Natural killer cell (primary cell): ENCODE measurements around the gene TAGLN2. TPM values are rescaled to one million over a fixed set of nuclear protein-coding genes. Genes with fewer than 3 reads are reported as not detected.

Experiments
- ATAC-seq, 3 donors: fragments of 150-1000 bp in 2 of 3; fragments of 200-7000 bp in 1 of 3; cut with Tn5 transposase; 1 replicate in 1 of 3; 2 replicates in 2 of 3; pipeline ENCODE4 v1.10.0; 2021; ENCODE audit warnings: mild to moderate bottlenecking in 2 of 3, moderate library complexity in 2 of 3
- DNase-seq, 2 donors: peaks; one replicate each; pipeline versions ENCODE4 v3.0.0 to v3.0.0-alpha.2; 2013 to 2021; ENCODE audit warnings: mixed read lengths in 1 of 2
- H3K27ac ChIP-seq: one replicate; pipeline ENCODE4 v1.5.1; 2013; ENCODE audit warnings: mild to moderate bottlenecking, low read length
- H3K27me3 ChIP-seq: one replicate; pipeline ENCODE4 v1.6.1; 2013; ENCODE audit warnings: low read length; ENCODE audit not compliant: control insufficient read depth, insufficient read depth
- H3K36me3 ChIP-seq: one replicate; pipeline ENCODE4 v1.6.1; 2013; ENCODE audit warnings: low read length; ENCODE audit not compliant: control insufficient read depth, insufficient read depth
- H3K4me1 ChIP-seq: one replicate; pipeline ENCODE4 v1.6.1; 2013; ENCODE audit warnings: low read length; ENCODE audit not compliant: control insufficient read depth, insufficient read depth
- H3K4me3 ChIP-seq: one replicate; pipeline ENCODE4 v1.5.1; 2013; ENCODE audit warnings: low read length
- H3K9me3 ChIP-seq: one replicate; pipeline ENCODE4 v1.6.1; 2013; ENCODE audit warnings: low read length; ENCODE audit not compliant: control insufficient read depth, insufficient read depth
- H3K27ac Mint-ChIP-seq, 2 donors: one replicate each; pipeline ENCODE4 v1.8.0; 2022; ENCODE audit warnings: mild to moderate bottlenecking in 2 of 2, mixed read lengths in 2 of 2, moderate library complexity in 1 of 2
- H3K27me3 Mint-ChIP-seq, 2 donors: one replicate each; pipeline ENCODE4 v1.8.0; 2022; ENCODE audit warnings: low read depth in 2 of 2, mixed read lengths in 2 of 2
- H3K36me3 Mint-ChIP-seq: one replicate; pipeline ENCODE4 v1.8.0; 2022; ENCODE audit warnings: mixed read lengths
- H3K4me1 Mint-ChIP-seq, 2 donors: one replicate each; pipeline ENCODE4 v1.8.0; 2022; ENCODE audit warnings: mixed read lengths in 2 of 2
- H3K4me3 Mint-ChIP-seq: one replicate; pipeline ENCODE4 v1.8.0; 2022; ENCODE audit warnings: mild to moderate bottlenecking, moderate library complexity, mixed read lengths
- H3K9me3 Mint-ChIP-seq, 2 donors: one replicate each; pipeline ENCODE4 v1.8.0; 2022; ENCODE audit warnings: mixed read lengths in 2 of 2
- WGBS: methylation state at CpG from one replicate; pipeline ENCODE4 v1.1.7; 2013; ENCODE audit warnings: missing lambda C conversion rate; ENCODE audit not compliant: insufficient coverage; 5-methylcytosine and 5-hydroxymethylcytosine counted together
- intact Hi-C: fragments of 100-400 bp; cut with micrococcal nuclease; formaldehyde crosslinking; loops from one replicate; pipeline ENCODE4 v1.14.2; 2022
- total RNA-seq, 4 donors: library from RNA; stranded (reverse); fragments of 120-200 nt in 1 of 4; gene quantifications; one replicate each; pipeline versions ENCODE4 v1.2.3 to v1.2.4, GENCODE V29; 2013 to 2022
- TF ChIP-seq, protein P1 (sequence below): fragments of 200-600 bp; IDR thresholded peaks from one replicate; pipeline ENCODE4 v1.8.0; 2022; ENCODE audit warnings: antibody characterized with exemption

TAGLN2 gene
- total RNA-seq, 3 donors from 2014 or later (not counting 1 experiment from before 2014, with no cell fraction given), result 344 to 394 (median 358) TPM

GRCh38 chr1:159945483-159946241 is 20.4 kb upstream of the TAGLN2 start, which contains the start of gene IGSF9:
TSS of gene IGSF9 (minus strand) at chr1:159945613. CDS start at chr1:159943454, 2,159 bp downstream.
- Histone ChIP-seq H3K27ac (no peak within 1 kb of the TSS), H3K9me3 (no peaks in the 10 kb centered on the region), H3K4me1 (peaks cover 6% of the 10 kb centered on the region), H3K4me3 (no peak within 1 kb of the TSS), H3K36me3 (no peaks in the 10 kb centered on the region), H3K27me3 (peaks cover 18% of the 10 kb centered on the region)
- Mint-ChIP-seq H3K4me1 (peaks cover 7 to 15% of the 10 kb centered on the region in 2 donors), H3K9me3 (no peaks in the 10 kb centered on the region), H3K4me3 (peak within 1 kb of the TSS; percentile 79), H3K36me3 (no peaks in the 10 kb centered on the region), H3K27me3 (peaks cover 42 to 44% of the 10 kb centered on the region in 2 donors), H3K27ac (peak within 1 kb of the TSS in 1 of 2 donors; percentile 29)
- WGBS, result 4% methylated on average over 58 of the region's 58 CpGs
- TF ChIP-seq, protein P1, sequence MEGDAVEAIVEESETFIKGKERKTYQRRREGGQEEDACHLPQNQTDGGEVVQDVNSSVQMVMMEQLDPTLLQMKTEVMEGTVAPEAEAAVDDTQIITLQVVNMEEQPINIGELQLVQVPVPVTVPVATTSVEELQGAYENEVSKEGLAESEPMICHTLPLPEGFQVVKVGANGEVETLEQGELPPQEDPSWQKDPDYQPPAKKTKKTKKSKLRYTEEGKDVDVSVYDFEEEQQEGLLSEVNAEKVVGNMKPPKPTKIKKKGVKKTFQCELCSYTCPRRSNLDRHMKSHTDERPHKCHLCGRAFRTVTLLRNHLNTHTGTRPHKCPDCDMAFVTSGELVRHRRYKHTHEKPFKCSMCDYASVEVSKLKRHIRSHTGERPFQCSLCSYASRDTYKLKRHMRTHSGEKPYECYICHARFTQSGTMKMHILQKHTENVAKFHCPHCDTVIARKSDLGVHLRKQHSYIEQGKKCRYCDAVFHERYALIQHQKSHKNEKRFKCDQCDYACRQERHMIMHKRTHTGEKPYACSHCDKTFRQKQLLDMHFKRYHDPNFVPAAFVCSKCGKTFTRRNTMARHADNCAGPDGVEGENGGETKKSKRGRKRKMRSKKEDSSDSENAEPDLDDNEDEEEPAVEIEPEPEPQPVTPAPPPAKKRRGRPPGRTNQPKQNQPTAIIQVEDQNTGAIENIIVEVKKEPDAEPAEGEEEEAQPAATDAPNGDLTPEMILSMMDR, result peak; percentile 40
- peak; percentile 88 to 98 (median 97) for ATAC-seq
- intact Hi-C loops, result no loop called here
- DNase-seq, result peak; percentile 50 to 88

GRCh38 chr1:159944623-159945455 is 19.5 kb upstream of the TAGLN2 start:
- Mint-ChIP-seq H3K4me1 (peaks cover 7 to 15% of the 10 kb centered on the region in 2 donors), H3K27ac (peak overlapping the region in 1 of 2 donors; percentile 29), H3K36me3 (no peaks in the 10 kb centered on the region), H3K27me3 (peaks cover 42 to 48% of the 10 kb centered on the region in 2 donors), H3K4me3 (peak overlapping the region; percentile 79), H3K9me3 (no peaks in the 10 kb centered on the region)
- TF ChIP-seq, protein P1, result no peak
- H3K27ac ChIP-seq, result no peak overlapping the region
- peaks cover 6% of the 10 kb centered on the region for H3K4me1 ChIP-seq
- H3K4me3 ChIP-seq, result no peak overlapping the region
- peaks cover 18% of the 10 kb centered on the region for H3K27me3 ChIP-seq
- H3K36me3 ChIP-seq, result no peaks in the 10 kb centered on the region
- intact Hi-C loops, result no loop called here
- H3K9me3 ChIP-seq, result no peaks in the 10 kb centered on the region
- DNase-seq (no peak), ATAC-seq (no peak)
- WGBS, result 47% methylated on average over 11 of the region's 11 CpGs

GRCh38 chr1:159943908-159944622 is 18.8 kb upstream of the TAGLN2 start:
- H3K27ac ChIP-seq, result no peak overlapping the region
- H3K27me3 Mint-ChIP-seq, result peaks cover 42 to 48% of the 10 kb centered on the region in 2 donors
- H3K4me1 ChIP-seq, result peaks cover 6% of the 10 kb centered on the region
- H3K27me3 ChIP-seq, result peaks cover 18% of the 10 kb centered on the region
- TF ChIP-seq, protein P1, result no peak
- H3K9me3 ChIP-seq, result no peaks in the 10 kb centered on the region
- intact Hi-C loops, result no loop called here
- ATAC-seq, result no peak
- no peaks in the 10 kb centered on the region for H3K9me3 Mint-ChIP-seq
- no peak overlapping the region for H3K27ac Mint-ChIP-seq
- DNase-seq, result no peak
- WGBS, result 75% methylated on average over 9 of the region's 9 CpGs
- H3K36me3 ChIP-seq, result no peaks in the 10 kb centered on the region
- H3K4me1 Mint-ChIP-seq, result peaks cover 7 to 15% of the 10 kb centered on the region in 2 donors
- no peak overlapping the region for H3K4me3 Mint-ChIP-seq
- no peak overlapping the region for H3K4me3 ChIP-seq
- H3K36me3 Mint-ChIP-seq, result no peaks in the 10 kb centered on the region
